Measurements from ENCODE around the gene IL17RE. TPM values are rescaled to one million over a fixed set of nuclear protein-coding genes. Genes with fewer than 3 reads are reported as not detected.
"Not testable (repeated sequence)": the region's sequence is repeated elsewhere in the genome, so short reads cannot be mapped to it uniquely, and the experiment has no call there.

Gene IL17RE
- total RNA-seq, 1 donor: 0.72 TPM

DNA sequence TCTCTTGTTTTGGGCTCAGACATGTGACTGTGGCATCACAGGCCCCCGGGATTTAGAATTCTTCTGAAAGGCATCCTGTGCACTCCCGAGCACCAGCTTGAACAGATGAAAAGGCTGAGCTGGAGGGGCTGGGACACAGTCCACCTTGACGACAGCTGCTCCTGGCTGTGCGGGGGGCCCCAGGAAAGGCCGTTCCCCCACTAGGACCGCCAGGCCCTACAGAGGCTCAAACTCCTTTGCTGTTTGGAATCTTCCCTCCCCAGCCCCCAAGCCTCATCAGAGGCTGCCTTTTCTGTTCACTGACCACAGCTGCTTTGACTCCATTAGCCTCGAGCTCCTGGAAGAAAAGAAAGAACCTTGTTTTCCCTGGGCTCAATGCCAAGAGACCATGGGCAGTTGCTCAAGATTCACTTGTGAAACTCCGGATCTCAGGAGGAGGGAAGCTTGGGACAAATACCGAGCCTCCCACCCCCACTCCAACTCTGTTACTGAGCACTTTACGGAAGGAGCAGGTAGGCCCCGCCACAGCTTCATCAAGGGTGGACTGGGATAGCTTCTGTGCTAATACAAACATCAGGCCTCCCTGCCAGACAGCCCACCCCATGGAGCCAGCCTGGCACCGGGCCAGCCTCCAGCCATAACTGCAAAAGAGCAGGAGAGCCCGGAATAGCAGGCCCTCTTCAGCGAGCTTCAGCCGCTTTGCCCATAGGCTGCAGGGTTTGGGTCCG is 38.3 kb upstream of the IL17RE start:
- H3K4me2 ChIP-seq (ENCODE audit: insufficient read depth, low read length): no peak overlapping the region
- H2AFZ ChIP-seq (ENCODE audit: low read length): peak overlapping the region; percentile 50
- H3K27ac ChIP-seq (ENCODE audit: low read depth, low read length): no peak overlapping the region

DNA sequence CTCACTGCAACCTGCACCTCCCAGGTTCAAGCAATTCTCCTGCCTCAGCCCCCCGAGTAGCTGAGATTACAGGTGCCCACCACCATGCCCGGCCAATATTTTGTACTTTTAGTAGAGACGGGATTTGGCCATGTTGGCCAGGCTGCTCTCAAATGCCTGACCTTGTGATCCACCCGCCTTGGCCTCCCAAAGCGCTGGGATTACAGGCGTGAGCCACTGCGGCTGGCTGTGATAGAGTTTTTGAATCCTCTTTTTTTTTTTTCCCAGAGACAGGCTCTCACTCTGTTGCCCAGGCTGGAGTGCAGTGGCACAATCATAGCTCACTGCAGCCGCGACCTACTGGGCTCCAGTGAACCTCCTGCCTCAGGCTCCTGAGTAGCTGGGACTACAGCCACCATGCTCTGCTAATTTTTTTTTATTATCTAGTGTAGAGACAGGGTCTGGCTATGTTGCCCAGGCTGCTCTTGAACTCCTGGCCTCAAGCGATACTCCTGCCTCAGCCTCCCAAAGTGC is 37.5 kb upstream of the IL17RE start:
- not testable (repeated sequence) for H3K9me3 ChIP-seq (ENCODE audit: low read depth, low read length); H2AFZ ChIP-seq (ENCODE audit: low read length); H3K79me2 ChIP-seq (ENCODE audit: insufficient read depth, low read length); H3K36me3 ChIP-seq (ENCODE audit: insufficient read depth, low read length); DNase-seq (ENCODE audit: insufficient read length, low spot score, missing footprints); H3K27me3 ChIP-seq (ENCODE audit: insufficient read depth, low read length); H4K20me1 ChIP-seq (ENCODE audit: insufficient read depth, low read length); H3K4me2 ChIP-seq (ENCODE audit: insufficient read depth, low read length); H3K4me3 ChIP-seq (ENCODE audit: insufficient read depth, low read length); H3K27ac ChIP-seq (ENCODE audit: low read depth, low read length); H3K4me1 ChIP-seq (ENCODE audit: insufficient read depth, low read length)

More for the DNA sequence above, 38.3 kb upstream of the IL17RE start:
- Histone ChIP-seq H4K20me1 (ENCODE audit: insufficient read depth, low read length) (no peaks in the 10 kb centered on the region), H3K79me2 (ENCODE audit: insufficient read depth, low read length) (no peaks in the 10 kb centered on the region), H3K4me1 (ENCODE audit: insufficient read depth, low read length) (peaks cover 7% of the 10 kb centered on the region), H3K36me3 (ENCODE audit: insufficient read depth, low read length) (no peaks in the 10 kb centered on the region), H3K9me3 (ENCODE audit: low read depth, low read length) (no peaks in the 10 kb centered on the region), H3K4me3 (ENCODE audit: insufficient read depth, low read length) (no peak overlapping the region), H3K27me3 (ENCODE audit: insufficient read depth, low read length) (no peaks in the 10 kb centered on the region)
- peak; percentile 56 for DNase-seq (ENCODE audit: insufficient read length, low spot score, missing footprints)
- TF ChIP-seq, protein P1, sequence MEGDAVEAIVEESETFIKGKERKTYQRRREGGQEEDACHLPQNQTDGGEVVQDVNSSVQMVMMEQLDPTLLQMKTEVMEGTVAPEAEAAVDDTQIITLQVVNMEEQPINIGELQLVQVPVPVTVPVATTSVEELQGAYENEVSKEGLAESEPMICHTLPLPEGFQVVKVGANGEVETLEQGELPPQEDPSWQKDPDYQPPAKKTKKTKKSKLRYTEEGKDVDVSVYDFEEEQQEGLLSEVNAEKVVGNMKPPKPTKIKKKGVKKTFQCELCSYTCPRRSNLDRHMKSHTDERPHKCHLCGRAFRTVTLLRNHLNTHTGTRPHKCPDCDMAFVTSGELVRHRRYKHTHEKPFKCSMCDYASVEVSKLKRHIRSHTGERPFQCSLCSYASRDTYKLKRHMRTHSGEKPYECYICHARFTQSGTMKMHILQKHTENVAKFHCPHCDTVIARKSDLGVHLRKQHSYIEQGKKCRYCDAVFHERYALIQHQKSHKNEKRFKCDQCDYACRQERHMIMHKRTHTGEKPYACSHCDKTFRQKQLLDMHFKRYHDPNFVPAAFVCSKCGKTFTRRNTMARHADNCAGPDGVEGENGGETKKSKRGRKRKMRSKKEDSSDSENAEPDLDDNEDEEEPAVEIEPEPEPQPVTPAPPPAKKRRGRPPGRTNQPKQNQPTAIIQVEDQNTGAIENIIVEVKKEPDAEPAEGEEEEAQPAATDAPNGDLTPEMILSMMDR (IDR thresholded peaks at IDR 0.05; ENCODE audit: extremely low read depth, low read depth, low read length): no peak

DNA sequence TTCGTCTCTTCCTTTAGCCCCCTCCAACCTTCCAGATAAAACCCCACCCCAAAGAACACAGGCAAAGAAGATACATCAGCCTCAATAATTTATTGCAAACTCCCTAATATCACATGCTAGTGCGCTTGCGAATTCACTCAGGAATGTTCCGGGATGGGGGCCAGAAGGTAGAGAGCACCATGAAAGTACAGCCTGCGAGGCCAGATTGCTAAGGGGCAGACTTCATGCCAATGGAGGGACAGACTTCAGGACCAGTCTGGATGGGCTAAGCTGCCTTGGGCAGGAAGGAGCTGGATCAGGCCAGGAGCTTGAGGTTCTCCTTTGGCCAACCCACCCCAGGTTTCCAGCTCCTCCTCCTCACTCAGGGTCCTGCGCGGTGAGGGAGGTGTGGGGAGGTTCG is 36.0 kb upstream of the IL17RE start:
- no peaks in the 10 kb centered on the region for H4K20me1 ChIP-seq (ENCODE audit: insufficient read depth, low read length)
- no peak overlapping the region for H3K4me3 ChIP-seq (ENCODE audit: insufficient read depth, low read length)
- DNase-seq (ENCODE audit: insufficient read length, low spot score, missing footprints): peak; percentile 60
- no peaks in the 10 kb centered on the region for H3K9me3 ChIP-seq (ENCODE audit: low read depth, low read length)
- H3K79me2 ChIP-seq (ENCODE audit: insufficient read depth, low read length): no peaks in the 10 kb centered on the region
- no peak overlapping the region for H2AFZ ChIP-seq (ENCODE audit: low read length)
- no peaks in the 10 kb centered on the region for H3K36me3 ChIP-seq (ENCODE audit: insufficient read depth, low read length)
- no peaks in the 10 kb centered on the region for H3K27me3 ChIP-seq (ENCODE audit: insufficient read depth, low read length)
- H3K4me2 ChIP-seq (ENCODE audit: insufficient read depth, low read length): no peak overlapping the region
- TF ChIP-seq, protein P1 (IDR thresholded peaks at IDR 0.05; ENCODE audit: extremely low read depth, low read depth, low read length): no peak
- H3K27ac ChIP-seq (ENCODE audit: low read depth, low read length): no peak overlapping the region
- H3K4me1 ChIP-seq (ENCODE audit: insufficient read depth, low read length): peaks cover 7% of the 10 kb centered on the region

DNA sequence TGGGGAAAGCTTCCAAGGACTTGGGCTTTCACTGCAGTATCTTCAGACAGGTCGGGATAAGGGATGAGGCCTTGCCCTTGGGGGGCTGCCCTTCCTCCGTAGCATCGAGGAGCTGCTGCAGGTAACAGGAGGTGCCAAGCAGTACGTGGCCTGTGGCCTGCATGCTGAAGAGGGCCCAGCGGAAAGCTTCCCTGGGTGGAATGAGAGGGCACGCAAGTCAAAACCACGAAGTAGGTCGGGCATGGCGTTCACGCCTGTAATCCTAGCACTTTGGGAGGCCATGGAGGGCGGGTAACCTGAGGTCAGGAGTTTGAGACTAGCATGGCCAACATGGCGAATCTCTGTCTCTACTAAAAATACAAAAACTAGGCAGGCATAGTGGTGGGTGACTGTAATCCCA is 35.5 kb upstream of the IL17RE start:
- Histone ChIP-seq H3K4me2 (ENCODE audit: insufficient read depth, low read length) (no peak overlapping the region), H3K27me3 (ENCODE audit: insufficient read depth, low read length) (no peaks in the 10 kb centered on the region), H3K9me3 (ENCODE audit: low read depth, low read length) (no peaks in the 10 kb centered on the region), H3K4me3 (ENCODE audit: insufficient read depth, low read length) (no peak overlapping the region), H3K36me3 (ENCODE audit: insufficient read depth, low read length) (no peaks in the 10 kb centered on the region), H4K20me1 (ENCODE audit: insufficient read depth, low read length) (no peaks in the 10 kb centered on the region), H3K79me2 (ENCODE audit: insufficient read depth, low read length) (no peaks in the 10 kb centered on the region), H3K4me1 (ENCODE audit: insufficient read depth, low read length) (peaks cover 7% of the 10 kb centered on the region), H3K27ac (ENCODE audit: low read depth, low read length) (no peak overlapping the region), H2AFZ (ENCODE audit: low read length) (no peak overlapping the region)
- peak; percentile 11 for DNase-seq (ENCODE audit: insufficient read length, low spot score, missing footprints)
- TF ChIP-seq, protein P1 (IDR thresholded peaks at IDR 0.05; ENCODE audit: extremely low read depth, low read depth, low read length): no peak
